GM10266 (cell line): ENCODE results near the gene RNF4.

ENCODE experiments used
- DNase-seq: peaks from one replicate; pipeline ENCODE4 v3.0.0; 2012; ENCODE audit errors: extremely low spot score
- CTCF ChIP-seq: IDR thresholded peaks from 2 replicates; pipeline ENCODE4 v1.5.1; 2012; ENCODE audit warnings: mild to moderate bottlenecking, low read depth; ENCODE audit not compliant: control insufficient read depth, insufficient read depth; ENCODE audit errors: missing control alignments

Gene RNF4

GRCh38 chr4:2451821-2452785 is 16.8 kb upstream of the RNF4 start:
- TF ChIP-seq CTCF: no peak
- no peak for DNase-seq

GRCh38 chr4:2457481-2458295 is 11.2 kb upstream of the RNF4 start:
- no peak for DNase-seq
- no peak for TF ChIP-seq CTCF

- no peak for DNase-seq
Observed at GRCh38 chr4:2458546-2459491, 10.1 kb upstream of the RNF4 start.

DNA sequence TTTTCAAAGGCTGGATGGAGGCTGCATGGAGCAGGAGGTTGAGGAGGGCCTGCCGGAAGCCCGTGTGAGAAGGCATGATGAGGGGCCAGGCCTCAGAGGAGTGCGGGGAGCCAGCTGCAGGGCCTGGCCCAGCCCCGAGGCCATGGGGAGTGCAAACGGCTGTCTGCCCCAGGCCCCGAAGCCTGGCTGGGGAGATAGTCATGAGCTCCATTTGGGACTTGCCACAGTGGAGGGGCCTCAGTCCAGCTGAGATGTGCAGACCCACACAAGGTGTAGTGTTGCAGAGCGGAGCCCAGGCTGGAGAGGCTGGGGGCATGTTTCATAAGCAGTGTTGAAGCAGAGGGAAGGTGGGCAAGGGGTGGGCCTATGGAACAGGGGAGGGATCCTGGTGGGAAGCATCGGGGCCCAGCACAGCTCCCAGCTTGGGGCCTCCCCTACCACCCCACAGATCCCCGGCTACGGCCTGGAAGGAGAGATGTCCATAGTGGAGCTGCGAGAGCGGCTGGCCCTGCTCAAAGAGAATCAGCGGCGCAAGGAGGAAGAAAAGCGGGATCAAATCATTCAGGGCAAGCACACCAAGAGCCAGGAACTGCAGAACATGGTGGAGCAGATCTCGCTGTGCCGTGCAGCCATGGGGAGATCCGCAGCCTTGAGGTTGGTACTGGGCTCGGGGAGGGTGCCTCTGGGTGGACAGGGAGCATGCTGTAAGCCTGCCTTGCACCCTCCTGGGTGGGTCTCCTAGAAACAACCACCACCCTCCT is 9.1 kb upstream of the RNF4 start:
- no peak for DNase-seq

More at GRCh38 chr4:2458546-2459491, 10.1 kb upstream of the RNF4 start:
- TF ChIP-seq CTCF: no peak

DNA sequence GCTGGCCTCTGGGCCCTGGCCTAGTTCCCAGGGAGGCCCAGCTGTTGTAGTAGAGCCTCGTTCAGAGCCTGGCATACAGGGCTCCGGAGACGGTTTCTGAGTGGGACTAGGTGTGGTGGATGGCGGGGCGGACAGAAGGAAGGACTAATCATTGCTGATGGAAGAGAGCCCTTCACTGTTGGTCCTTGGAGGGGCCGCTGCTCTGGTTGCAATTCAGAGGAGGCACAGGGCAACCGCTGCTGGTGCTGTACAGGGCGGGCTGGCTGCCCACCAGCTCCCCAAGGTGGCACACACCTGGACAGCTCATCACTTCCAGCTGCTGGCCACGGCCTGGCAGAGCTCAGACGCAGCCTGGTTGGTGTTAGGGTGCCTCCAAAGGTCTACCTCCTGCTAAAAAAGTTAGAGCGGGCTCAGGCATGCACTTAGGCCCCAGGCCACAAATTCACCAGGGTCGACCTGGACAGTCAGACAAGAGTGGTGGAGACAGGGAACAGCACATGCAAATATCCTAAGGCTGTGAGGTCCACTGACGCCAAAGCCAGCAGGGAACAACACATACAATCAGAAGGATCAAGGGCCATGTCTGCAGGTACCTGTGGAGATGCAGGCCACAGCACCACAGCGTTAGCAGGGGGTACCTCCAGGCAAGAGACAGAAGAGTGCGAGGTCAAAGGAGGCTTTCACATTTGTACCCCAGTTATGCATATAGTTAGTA is 7.5 kb upstream of the RNF4 start:
- no peak for TF ChIP-seq CTCF
- DNase-seq: no peak

More for the DNA sequence above, 9.1 kb upstream of the RNF4 start:
- TF ChIP-seq CTCF: no peak
